H1 (cell line): ENCODE results near the gene BBS9.

Source experiments
- CHD7 ChIP-seq: fragments of 300-600 bp; sonication (generic); IDR thresholded peaks from 2 replicates; pipeline ENCODE4 v1.7.1; 2012; ENCODE audit warnings: low read length, moderate library complexity, mild to moderate bottlenecking, inconsistent platforms; ENCODE audit not compliant: insufficient replicate concordance
- CTCF ChIP-seq, 3 experiments: IDR thresholded peaks; 1 replicate in 2 of 3; 2 replicates in 1 of 3; pipeline versions ENCODE4 v1.5.1 to v1.6.1; 2011; ENCODE audit warnings: low read length in 3 of 3, mild to moderate bottlenecking in 3 of 3, inconsistent platforms in 2 of 3, low read depth in 1 of 3, moderate library complexity in 1 of 3; ENCODE audit not compliant: insufficient read depth in 1 of 3; ENCODE audit errors: control extremely low read depth in 1 of 3
- EP300 ChIP-seq, 2 experiments: IDR thresholded peaks; 1 replicate in 1 of 2; 2 replicates in 1 of 2; pipeline ENCODE4 v1.6.1; 2011 to 2012; ENCODE audit warnings: low read depth in 2 of 2, low read length in 2 of 2, mild to moderate bottlenecking in 2 of 2, borderline replicate concordance in 1 of 2, inconsistent platforms in 1 of 2, moderate library complexity in 1 of 2
- GABPA ChIP-seq: IDR thresholded peaks from 2 replicates; pipeline ENCODE4 v1.6.1; 2011; ENCODE audit warnings: mild to moderate bottlenecking, low read length, moderate library complexity, borderline replicate concordance; ENCODE audit not compliant: insufficient read depth
- JUND ChIP-seq: IDR thresholded peaks from 2 replicates; pipeline ENCODE4 v1.6.1; 2011; ENCODE audit warnings: mild to moderate bottlenecking, improper control_type of control experiment, low read length
- POLR2A ChIP-seq, 2 experiments: IDR thresholded peaks; 1 replicate in 1 of 2; 2 replicates in 1 of 2; pipeline ENCODE4 v1.6.1; 2011; ENCODE audit warnings: low read depth in 2 of 2, low read length in 2 of 2, mild to moderate bottlenecking in 2 of 2; ENCODE audit errors: control extremely low read depth in 1 of 2
- POLR2AphosphoS5 ChIP-seq: IDR thresholded peaks from 2 replicates; pipeline ENCODE4 v1.6.1; 2011; ENCODE audit warnings: low read depth, low read length
- POU5F1 ChIP-seq: IDR thresholded peaks from 2 replicates; pipeline ENCODE4 v1.6.1; 2011; ENCODE audit warnings: low read depth, mild to moderate bottlenecking, low read length, moderate library complexity
- TCF12 ChIP-seq: IDR thresholded peaks from 2 replicates; pipeline ENCODE4 v1.6.1; 2011; ENCODE audit warnings: low read depth, mild to moderate bottlenecking, low read length

GRCh38 chr7:33334349-33334748 lies 205.0 kb downstream of the BBS9 start:
- TF ChIP-seq EP300 (IDR thresholded peaks at IDR 0.05; ENCODE audit: borderline replicate concordance in 1 of 2, low read depth in 2 of 2, low read length in 2 of 2) (no peak), POLR2AphosphoS5 (no peak), CTCF (IDR thresholded peaks at IDR 0.05; ENCODE audit: control extremely low read depth in 1 of 3, insufficient read depth in 1 of 3, low read depth in 1 of 3, low read length in 3 of 3) (peak in 2 of 3 experiments; percentile 60 to 73; a peak in 3 of 4 replicates), GABPA (no peak), JUND (no peak), POU5F1 (no peak), TCF12 (no peak), POLR2A (IDR thresholded peaks at IDR 0.05; ENCODE audit: control extremely low read depth in 1 of 2, low read depth in 2 of 2, low read length in 2 of 2) (no peak), CHD7 (no peak)
